Embryonic facial prominence (tissue), 1 donor: ENCODE data around the gene DNAH2.

Source experiments
- DNase-seq: peaks from one replicate; pipeline ENCODE4 v3.0.0-alpha.2; 2016; ENCODE audit errors: extremely low spot score

Gene DNAH2

DNA sequence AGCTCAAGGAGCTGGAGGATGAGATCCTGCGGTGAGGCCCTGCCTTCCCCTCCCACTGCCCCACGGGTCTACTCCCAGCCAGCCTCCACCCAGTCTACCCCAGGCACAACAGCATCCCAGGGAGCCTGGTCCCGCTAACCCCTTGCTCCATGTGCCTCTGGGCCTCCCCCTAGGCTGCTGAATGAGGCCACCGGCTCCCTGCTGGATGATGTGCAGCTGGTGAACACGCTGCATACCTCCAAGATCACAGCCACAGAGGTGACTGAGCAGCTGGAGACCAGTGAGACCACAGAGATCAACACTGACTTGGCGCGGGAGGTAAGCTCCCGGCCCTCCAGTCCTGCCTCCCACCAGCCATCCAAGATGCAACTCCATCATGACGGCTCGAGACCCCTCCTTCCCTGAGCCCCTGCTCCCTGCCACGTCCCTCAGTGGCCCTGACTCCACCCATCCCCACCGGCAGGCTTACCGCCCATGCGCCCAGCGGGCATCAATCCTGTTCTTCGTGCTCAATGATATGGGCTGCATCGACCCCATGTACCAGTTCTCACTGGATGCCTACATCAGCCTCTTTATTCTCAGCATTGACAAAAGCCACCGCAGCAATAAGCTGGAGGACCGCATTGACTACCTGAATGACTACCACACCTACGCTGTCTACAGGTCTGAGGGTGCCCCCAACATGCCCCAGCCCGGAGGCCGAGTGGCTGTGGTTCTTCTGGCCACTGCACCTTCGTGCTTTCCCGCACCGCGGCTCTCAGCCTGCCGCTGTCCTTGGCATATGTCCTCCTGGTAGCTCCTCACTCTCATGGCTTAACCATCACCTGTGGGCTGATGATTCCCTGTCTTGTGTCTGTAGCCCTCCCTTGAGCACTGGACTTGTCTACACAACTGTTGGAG, 101.5 kb downstream of the DNAH2 start:
- DNase-seq: no peak

DNA sequence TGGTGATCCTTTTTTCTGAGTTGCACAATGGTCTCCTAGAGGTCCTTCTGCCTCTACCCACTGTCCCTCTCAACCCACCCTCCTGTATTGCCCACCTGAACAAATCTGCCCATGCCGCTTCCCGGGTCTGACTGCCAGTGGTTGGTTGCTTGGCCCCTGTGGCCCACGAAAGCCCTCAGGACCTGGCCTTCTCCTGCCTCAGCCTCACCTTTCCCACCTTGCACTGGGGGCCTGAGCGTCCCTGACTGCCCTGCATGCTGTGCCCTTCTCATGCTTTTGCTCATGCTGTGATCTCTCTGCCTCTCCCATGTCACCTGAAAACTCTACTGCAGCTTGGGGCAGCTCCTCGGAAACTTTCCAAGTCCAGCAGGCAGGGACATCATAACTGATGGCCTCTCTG, 102.7 kb downstream of the DNAH2 start:
- DNase-seq: no peak

DNA sequence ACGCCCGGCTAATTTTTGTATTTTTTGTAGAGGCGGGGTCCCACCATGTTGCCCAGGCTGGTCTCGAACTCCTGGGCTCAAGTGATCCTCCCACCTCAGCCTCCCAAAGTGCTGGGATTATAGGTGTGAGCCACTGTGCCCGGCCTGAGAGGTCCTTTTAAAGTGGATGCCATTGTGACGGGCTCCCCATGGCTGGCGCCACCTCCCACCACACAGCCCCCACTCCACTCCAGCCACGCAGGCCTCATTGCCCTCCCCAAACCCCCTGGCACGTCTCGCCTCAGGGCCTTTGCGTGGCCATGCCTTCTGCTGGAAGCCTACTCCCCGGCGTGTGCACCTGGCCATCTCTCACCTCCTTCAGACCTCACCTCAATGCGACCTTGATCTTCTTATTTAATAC, 104.6 kb downstream of the DNAH2 start:
- no peak for DNase-seq

DNA sequence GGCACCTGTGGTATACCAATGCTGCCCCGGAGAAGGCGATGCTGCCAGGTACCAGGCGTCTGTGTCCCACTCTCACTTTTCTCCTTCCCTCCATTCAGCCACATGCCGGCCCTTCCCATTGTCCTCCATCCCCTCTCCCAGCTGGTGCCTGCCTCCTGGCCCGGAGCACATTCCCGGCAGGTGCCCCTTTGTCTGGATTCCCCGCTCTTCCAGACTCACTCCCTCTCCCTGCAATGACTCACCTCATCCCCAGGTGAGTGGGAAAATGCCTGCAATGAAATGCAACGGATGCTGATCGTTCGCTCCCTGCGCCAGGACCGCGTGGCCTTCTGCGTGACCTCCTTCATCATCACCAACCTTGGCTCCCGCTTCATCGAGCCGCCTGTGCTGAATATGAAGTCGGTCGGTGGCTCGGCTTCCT, 106.0 kb downstream of the DNAH2 start:
- no peak for DNase-seq

DNA sequence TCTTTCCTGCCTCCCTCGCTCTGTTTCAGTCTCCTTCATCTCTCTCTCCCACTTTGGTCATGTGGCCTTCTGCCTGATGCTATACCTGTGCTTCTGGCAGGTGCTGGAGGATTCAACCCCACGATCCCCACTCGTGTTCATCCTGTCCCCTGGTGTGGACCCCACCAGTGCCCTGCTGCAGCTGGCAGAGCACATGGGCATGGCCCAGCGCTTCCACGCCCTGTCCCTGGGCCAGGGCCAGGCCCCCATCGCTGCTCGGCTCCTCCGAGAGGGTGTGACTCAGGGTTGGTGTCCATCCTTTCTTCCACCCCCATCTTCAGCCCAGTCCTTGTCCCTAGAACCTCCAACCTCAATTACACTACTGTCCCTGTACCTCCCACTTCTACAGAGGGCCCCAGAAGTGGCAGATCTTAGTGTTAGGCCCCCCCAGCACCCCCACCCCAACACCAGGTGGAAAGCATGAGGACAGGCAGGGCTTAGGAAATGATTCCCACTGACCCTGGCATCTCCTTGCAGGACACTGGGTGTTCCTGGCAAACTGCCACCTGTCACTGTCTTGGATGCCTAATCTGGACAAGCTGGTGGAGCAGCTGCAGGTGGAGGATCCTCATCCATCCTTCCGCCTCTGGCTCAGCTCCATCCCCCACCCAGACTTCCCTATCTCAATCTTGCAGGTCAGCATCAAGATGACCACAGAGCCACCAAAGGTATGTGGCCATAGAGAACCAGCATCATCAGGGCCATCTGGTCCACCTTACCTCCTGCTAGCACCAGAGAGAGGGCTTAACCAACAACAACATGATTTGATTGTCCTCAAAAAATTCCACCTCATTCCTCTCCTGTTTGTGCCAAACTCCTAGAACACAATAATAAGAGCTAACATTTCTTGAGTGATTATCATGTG, 106.7 kb downstream of the DNAH2 start:
- DNase-seq: no peak

DNA sequence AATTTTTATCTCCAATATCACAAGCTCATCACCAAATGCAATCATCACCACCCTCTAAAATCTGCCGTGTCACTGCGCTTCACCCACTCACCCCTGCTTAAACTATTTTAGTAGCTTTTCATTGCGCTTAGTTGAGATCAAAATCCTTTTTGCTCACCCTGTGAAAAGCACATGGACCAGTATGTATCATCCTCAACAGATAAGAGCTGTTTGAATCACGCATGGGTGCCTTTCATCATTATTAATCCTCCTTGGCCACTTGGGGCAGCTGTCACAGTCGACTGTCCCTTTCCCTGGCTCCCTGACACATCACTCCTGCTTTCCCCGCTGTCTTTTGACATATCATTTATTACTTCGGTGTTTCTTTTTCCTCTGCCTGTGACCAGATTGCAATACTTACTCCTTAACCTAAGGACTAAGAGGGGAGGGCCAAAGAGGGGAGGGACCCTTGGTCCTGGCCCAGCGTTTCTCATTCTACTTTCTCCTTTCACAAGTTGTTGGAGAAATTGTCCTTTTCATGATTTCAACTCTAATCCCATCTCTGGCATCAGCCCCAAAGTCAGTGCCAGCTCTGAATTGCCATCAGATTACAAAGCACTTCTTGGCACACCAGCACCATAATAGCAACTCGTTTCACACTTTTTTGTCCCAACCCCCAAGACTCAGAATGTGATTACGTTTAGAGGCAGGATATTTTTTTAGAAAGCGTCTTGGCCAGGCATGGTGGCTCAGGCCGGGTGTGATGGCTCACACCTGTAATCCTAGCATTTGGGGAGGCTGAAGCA, 107.9 kb downstream of the DNAH2 start:
- DNase-seq: no peak

DNA sequence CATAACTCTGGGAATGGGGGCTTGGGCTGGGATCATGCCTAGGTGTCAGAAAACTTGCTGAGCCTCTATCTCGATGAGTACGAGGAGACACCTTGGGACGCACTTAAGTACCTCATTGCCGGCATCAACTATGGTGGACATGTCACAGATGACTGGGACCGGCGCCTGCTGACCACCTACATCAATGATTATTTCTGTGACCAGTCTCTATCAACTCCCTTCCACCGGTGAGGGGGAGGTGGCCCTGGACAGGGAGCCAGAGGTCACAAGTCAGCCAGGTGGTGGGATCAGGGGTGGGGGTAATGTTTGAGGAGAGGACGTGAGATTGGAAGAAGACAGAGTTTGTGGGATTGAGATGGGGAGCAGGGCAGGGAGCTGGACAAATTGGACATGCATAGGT, 113.1 kb downstream of the DNAH2 start:
- DNase-seq: no peak

DNA sequence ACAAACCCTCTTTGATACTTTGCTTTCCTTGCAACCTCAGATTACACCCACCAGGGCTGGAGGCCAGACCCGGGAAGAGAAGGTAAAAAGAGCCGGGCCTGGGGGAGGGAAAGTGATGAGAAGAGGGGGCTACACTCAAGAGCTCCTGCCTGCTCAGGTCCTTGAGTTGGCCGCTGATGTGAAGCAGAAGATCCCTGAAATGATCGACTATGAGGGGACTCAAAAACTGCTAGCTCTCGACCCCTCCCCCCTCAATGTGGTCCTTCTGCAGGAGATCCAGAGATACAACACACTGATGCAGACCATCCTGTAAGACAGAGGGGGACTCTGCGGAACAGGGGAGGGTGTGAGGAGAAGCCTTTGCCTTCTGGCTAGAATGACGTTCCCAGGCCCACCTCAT, 113.7 kb downstream of the DNAH2 start:
- DNase-seq: no peak

DNA sequence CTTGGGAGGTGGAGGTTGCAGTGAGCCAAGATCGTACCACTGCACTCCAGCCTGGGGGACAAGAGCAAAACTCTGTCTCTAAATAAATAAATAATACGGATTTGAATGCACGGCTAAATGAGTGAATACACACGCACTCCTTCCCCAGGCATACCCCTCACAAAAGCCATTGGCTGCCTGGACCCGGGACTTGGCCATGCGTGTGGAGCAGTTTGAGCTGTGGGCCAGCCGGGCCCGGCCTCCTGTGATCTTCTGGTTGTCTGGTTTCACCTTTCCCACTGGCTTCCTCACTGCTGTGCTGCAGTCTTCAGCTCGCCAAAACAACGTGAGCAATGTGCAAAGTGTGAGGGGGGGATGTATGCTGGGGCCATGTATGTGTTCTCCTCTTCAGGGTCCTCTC, 114.9 kb downstream of the DNAH2 start:
- no peak for DNase-seq

DNA sequence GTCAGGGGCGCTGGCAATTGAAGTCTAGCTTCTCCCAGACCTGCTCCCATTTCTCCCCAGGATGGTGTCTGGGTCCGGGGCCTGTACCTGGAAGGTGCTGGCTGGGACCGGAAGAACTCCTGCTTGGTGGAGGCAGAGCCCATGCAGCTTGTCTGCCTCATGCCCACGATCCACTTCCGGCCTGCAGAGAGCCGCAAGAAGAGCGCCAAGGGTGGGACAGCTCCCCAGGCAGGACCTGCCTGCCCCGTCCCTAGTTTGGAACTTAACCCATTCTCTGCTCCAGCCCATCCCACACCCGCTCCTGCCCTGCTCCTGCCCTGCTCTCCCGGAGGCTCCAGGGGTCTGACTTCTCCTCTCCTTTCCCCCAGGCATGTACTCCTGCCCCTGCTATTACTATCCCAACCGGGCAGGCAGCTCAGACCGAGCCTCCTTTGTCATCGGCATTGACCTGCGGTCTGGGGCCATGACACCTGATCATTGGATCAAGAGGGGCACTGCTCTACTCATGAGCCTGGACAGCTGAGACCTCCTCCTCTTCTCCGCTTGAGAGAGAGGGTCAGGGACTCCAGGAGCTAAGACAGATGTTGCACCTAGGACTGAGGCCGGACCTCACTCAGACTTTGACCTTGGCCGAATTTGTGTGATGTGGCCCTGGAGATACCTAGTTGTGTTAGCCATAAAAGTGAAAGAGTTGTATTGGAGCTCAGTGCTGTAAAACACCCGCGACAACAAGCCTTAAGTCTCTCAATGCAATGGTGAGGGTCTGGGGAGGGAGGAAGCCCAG, 115.7 kb downstream of the DNAH2 start:
- no peak for DNase-seq

DNA sequence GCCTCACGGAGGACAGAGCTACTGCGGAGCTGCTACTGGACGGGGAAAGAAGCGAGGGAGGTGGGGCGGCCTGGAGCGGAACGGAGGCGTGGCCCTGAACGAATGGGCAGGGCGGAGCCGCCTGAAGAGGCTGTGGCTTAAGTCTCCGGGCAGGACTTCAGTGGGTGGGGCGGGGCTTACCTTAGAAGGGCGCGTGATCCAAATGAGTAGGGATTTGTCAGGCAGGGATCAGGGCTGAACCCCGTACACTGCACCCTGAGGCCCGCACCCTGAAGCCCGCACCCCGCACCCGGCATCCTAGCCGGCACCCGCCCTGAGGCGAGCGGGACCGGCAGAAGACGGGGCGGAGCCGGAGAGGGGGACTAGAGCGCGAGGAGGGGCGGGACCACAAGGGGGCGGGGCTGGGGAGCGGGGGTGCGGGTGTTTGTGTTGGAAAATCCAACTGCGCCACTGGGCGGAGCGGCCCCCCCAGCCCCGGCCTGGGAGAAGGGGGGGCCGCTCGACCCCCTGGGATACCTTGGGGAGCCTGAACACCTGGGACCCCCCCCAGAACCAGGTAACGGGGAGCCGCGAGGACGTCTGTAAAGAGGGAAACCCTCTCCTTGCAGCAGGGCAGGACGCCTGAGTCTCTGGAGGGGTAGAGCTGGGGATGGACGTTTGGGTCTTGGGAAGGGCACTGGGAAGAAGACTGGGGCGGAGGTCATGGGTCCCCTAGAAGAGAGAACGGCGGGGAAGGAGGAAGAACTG, 116.4 kb downstream of the DNAH2 start, which contains the start of gene KDM6B:
Gene KDM6B (plus strand): TSS at position 423 of the 747 bp plus-strand sequence. CDS start 11,338 bp downstream, outside the sequence.
- peak; percentile 88 for DNase-seq

DNA sequence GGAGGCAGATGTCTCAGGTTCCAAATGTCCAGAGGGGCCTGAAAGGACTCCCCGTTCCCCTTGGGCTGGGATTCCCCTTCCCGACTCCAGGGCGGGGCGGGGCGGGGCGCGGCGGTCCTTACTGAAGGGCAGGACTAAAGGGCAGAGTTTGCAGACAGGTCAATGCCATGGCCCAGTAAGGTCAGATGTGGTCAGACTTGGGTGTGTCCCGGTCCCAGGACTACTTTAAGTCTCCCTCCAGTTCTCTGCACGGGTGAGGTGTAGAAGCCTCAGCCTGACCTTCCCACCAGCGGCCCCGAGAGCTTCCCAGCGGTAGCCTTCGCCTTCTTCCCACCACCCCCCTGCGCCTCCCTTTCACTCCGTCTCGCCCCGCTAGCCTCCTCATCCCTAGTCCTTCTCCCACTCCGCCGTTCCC, 117.0 kb downstream of the DNAH2 start:
- DNase-seq: no peak

DNA sequence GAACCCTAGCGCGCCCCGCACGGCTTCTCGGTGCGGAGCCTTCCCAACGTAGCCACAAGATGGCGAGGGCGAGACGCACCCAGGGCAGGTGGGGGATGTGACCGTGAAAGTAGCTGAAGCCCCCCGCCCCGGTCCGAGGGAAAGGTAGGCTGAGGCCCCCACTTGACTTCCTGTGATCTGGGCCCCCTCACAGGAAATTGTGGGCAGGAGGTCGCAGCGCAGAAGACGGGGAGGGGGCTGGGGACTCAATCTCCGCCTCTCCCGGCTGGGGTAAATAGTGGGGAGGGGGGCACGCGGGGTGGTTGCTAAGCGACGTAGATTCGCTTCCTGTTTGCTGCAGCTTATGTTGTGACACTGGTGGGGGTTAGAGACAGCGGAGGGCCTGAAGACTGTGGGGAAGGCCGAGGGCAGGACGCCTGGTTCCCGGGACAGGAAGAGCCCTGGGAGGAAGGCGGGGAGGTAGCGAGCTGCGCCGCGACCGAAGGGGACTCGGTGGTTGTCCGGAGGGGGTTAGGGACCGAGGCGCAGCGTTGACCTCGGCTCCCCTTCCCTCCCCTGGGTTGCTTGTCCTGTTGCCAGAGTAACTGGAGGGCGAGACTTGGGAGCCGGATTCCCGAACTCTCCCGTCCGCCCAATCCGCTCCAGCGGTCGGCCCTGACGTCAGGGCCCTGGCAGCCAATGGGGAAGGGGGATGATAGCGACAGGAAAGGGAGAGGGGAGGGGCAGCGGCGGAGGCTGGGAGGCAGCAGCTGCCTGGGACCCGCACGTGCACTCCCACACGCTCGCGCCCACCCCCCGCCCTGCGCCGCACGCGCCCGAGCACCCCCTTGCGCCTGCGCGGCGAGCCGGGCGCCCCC, 117.6 kb downstream of the DNAH2 start:
- peak; percentile 98 for DNase-seq

DNA sequence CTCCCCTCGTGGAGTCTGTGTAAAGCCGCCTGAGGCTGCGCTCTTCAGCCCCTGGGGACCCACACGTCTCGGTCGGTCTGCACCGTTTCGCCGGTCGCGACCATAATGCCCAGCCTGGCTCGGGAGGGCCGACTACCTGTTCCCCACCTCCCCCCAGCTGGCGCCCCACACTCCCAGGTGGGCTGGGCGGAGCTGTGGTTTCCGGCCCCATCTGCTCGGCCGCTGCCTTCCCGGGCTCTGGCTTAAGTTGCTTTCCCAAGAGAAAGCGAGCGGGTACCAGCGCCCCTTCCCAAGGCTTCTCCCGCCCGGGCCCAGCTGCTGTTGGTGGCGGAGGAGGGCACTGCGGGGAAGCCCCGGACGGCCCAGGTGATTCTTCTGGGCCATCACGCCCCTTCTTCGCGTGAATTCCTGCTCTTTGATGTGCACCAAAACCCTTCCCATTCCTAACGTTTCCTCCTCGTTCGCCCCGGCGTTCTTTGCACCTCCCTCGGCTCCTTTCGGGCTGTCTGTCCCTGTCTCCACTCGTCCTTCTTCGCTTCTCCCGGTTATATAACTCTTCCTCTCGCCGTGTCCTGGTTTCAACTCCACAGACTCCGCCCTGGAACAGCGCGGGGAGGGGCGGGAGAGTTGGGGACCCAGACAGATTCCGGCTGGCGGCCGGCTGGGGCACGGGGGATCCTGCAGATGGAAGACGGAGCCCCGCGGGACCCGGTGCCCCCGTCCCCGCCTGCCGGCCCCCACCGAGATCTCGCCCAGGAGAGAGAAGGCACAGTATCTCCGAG, 118.5 kb downstream of the DNAH2 start:
- peak; percentile 45 for DNase-seq

DNA sequence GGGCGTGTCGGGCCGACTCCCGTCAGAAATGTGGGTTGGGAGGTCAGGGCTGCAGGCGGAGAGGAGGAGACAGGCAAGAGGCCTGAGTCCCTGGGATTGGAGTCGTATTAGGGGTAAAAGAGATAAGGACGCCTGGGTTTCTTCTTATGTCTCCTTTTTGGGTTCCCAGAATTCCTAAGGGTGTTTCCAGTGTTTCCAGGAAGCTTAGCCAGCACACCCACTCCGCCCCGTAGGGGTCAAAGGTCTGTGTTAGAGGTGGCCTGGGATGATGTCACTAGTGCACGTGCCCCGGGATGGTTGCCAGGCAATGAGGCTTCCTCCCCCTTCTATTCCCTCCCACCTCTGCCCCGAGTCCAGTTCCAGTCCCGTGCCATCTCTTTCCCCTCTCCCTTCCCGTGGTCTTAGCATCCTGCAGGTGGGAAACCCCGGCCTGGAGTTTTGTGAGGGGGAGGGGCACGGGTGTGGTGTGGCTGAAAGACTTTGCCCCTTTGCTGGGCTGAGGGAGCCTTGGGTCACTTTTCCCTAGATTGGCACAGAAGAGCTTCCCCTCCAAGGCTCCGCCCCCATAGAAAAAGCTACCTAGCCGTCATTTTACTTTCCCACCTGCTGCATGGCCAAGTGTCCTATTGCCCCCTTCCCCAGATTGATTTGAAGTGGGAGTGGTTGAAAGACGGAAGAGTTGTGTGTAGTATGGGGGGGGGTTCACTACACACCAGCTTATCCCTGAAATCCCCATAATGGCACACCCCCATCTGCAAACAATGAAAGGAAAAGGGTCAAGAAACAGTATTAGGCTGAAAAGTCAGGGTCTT, 119.3 kb downstream of the DNAH2 start:
- DNase-seq: peak; percentile 87

DNA sequence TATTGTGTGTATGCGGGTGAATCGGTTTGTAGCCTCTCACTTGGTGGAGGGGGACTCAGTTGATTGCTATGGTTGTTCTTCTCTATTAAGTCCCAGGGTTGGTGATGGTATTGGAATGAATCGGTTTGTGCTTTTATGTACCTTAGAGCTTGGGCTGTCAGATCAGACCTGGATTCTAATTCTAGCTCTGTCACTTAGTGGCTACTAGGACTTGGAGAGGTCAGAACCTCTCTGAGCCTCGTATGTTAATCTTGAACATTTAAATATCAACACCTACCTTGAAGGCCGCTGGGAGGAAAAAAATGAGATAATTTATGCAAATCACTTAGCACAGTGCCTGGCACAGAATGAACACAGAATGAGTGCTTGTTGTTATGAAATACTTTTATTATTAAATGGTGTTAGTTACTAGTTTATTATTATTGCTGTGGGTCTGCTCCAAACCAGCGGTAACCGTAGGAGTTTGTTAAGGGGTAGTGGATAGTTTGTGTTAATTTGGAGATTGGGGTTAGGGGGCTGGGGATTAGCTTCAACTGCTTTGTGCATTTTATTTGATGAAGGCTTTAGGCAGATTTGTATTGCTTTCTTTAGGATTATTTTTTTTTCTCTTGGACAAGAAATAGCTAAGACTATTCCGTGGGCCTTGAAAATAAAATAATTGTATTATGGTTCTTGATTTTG, 120.0 kb downstream of the DNAH2 start:
- DNase-seq: no peak
